ENCODE measurements around the gene TPO. TPM values are rescaled to one million over a fixed set of nuclear protein-coding genes. Genes with fewer than 3 reads are reported as not detected.
"Not testable (repeated sequence)": the region's sequence is repeated elsewhere in the genome, so short reads cannot be mapped to it uniquely, and the experiment has no call there.

The TPO gene
- total RNA-seq, 1 donor from 2014 or later: 0.41 TPM

DNA sequence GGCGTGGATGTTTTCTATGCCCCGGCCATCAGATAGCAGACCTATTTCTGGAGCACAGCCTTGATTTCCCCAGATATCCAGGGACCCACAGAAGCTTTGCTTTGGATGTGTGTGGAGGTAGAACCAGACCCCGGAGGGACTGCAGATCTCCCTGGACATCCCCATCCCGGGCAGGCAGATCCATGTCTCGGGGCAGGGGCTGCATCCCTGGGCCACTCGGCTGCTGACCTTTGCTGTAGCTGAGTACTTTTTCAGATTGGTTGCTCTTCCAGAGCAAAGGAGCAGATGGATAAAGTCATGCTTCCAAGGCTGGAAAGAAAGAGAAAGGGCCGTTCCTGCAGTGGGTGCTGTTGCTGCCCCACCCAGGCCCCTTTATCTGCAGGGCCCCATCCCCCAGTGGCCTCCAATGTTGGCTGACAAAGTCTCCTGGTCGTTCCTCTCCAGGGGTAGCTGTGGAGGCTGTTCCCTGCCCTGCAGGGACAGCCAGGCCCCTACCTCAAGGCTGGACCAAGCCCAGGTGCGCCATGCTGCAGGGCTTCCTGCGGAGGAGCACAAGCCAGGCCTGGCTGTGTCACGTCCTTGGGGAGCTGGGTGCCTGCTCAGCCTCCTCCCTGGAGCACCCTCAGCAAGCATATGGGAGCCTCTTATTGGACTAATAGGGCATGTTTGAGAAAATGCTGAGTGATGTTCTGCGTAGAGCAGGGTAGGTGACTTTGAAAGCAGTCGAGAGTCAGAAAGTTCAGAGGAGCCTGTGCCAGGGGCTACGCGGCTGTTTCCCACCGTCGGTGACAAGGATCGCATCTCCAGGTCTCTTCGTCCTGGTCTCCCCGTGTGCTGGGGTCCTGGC lies 68.4 kb downstream of the TPO start:
- DNase-seq (ENCODE audit: low spot score in 2 of 2): no peak

GRCh38 chr2:1482253-1482675 lies 69.0 kb downstream of the TPO start:
- DNase-seq (ENCODE audit: low spot score in 2 of 2): no peak
- no peak for FAIRE-seq

More for the DNA sequence above, 68.4 kb downstream of the TPO start:
- FAIRE-seq: no peak

- FAIRE-seq (no peak), DNase-seq (ENCODE audit: low spot score in 2 of 2) (no peak)
Measured at GRCh38 chr2:1482981-1483380, 69.7 kb downstream of the TPO start.

- FAIRE-seq (no peak), DNase-seq (ENCODE audit: low spot score in 2 of 2) (no peak)
Measured at GRCh38 chr2:1483551-1483950, 70.3 kb downstream of the TPO start.

- DNase-seq (ENCODE audit: low spot score in 2 of 2): no peak
- FAIRE-seq: no peak
Measured at GRCh38 chr2:1484131-1484884, 71.0 kb downstream of the TPO start.

DNA sequence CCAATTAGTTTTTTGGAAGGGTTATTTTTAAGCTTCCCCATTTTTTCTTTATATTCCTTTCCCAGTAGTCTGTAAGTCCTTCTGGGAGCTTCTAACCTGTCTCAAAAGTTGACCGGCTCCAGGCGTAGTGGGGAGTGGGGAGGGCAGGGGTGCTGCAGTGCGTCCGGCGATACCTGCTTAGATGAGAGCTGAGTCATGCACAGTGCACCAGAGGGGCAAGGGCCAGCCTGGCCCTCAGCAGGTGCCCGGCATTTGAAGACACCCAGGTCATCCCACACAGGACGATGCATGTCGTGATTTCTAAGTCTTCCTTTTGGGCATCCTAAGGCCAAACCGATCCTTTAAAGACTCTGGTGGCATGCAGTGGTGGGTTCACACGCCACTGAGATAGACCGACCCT lies 73.4 kb downstream of the TPO start:
- DNase-seq (ENCODE audit: low spot score in 2 of 2) (no peak), FAIRE-seq (no peak)

GRCh38 chr2:1487758-1488157 lies 74.5 kb downstream of the TPO start:
- FAIRE-seq: no peak
- DNase-seq (ENCODE audit: low spot score in 2 of 2): no peak

- no peak for FAIRE-seq
- DNase-seq (ENCODE audit: low spot score in 2 of 2): no peak
Measured at GRCh38 chr2:1488181-1488671, 75.0 kb downstream of the TPO start.

DNA sequence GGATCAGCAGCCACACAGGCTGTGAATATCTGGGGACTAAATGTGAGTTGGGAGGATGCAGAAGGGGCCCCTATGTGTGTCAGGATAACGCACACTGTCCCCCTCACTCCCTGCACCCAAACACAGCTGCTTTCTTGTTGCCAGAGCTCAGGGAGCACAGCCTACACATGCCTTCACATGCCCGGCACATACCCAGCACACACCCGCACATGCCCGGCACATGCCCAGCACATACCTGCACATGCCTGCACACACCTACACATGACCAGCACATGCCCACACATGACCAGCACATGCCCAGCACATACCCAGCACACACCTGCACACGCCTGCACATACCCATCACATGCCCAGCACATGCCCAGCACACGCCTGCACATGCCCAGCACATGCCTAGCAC lies 75.6 kb downstream of the TPO start:
- DNase-seq (ENCODE audit: low spot score in 2 of 2) (no peak), FAIRE-seq (no peak)

DNA sequence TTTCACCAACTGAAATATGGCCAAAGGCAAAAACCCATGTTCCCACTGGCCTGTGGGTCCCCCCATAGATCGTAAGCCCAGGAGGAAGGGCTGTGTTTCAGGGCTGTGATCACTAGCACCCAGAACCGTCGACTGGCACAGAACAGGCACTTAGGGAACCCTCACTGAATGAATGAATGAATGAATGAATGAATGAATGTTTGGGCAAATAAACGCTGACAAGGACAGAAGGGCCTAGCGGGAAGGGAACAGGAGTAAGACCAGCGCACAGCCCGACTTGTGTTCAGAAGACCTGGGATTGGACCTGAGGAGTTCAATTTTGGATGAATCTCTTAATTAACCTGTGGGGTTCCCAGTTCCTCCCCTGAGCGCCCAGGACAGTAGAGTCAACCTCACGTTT lies 76.2 kb downstream of the TPO start:
- FAIRE-seq (no peak), DNase-seq (ENCODE audit: low spot score in 2 of 2) (no peak)

- not testable (repeated sequence) for DNase-seq (ENCODE audit: low spot score in 2 of 2); FAIRE-seq
Measured at GRCh38 chr2:1490381-1490780, 77.1 kb downstream of the TPO start.

GRCh38 chr2:1491751-1492150 lies 78.5 kb downstream of the TPO start:
- DNase-seq (ENCODE audit: low spot score in 2 of 2): no peak
- no peak for FAIRE-seq

DNA sequence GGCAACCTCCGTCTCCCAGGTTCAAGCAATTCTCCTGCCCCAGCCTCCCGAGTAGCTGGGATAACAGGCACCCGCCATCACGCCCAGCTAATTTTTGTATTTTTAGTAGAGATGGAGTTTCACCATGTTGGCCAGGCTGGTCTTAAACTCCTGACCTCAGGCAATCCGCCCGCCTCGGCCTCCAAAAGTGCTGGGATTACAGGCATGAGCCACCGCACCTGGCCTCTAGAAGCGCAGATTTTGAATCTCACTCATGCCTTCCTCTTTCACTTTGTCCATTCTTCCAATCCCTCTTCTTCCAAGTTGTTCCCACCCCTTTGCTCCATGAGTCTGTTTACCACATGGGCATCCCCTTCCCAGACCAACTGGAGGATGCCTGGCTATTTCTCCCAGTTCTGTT lies 79.0 kb downstream of the TPO start:
- not testable (repeated sequence) for FAIRE-seq; DNase-seq (ENCODE audit: low spot score in 2 of 2)

DNA sequence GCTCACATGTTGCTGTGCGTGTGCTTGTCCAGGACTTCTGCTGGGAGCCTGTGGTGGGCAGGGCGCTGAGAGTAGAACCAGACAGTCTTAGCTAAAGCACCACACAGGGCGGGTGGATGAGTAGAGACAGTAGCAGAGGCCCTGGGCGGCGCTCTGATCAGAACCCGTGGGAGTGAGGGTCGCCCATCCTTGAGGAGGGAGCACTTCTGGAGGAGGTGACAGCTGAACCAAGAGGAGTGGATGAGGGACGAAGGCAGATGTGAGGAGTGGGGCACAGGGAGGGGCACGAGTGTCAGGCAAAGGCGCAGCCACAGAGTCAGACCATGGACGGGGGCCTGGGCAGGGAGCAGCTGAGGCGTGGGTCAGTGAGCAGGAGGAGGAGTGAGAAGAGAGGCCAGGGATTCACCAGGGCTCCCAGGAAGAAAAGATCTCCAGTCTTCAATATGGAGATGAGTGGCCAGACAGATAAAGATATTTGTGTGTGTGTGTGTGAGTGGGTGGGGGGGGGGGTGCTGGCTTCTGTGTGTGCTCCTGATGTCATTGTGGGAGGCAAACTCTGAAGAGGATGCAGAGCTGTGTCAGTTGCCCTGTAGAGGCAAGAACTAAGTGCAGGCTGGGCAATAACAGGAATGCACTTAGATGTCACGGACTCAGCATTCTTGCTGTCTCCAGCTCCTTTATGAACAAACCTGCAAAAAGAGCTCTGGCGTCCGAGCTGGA lies 79.6 kb downstream of the TPO start:
- DNase-seq (ENCODE audit: low spot score in 2 of 2) (no peak), FAIRE-seq (no peak)

GRCh38 chr2:1493431-1494126 lies 80.3 kb downstream of the TPO start:
- no peak for DNase-seq (ENCODE audit: low spot score in 2 of 2)
- FAIRE-seq: no peak

- no peak for FAIRE-seq
- no peak for DNase-seq (ENCODE audit: low spot score in 2 of 2)
Measured at GRCh38 chr2:1494257-1494656, 81.0 kb downstream of the TPO start.

DNA sequence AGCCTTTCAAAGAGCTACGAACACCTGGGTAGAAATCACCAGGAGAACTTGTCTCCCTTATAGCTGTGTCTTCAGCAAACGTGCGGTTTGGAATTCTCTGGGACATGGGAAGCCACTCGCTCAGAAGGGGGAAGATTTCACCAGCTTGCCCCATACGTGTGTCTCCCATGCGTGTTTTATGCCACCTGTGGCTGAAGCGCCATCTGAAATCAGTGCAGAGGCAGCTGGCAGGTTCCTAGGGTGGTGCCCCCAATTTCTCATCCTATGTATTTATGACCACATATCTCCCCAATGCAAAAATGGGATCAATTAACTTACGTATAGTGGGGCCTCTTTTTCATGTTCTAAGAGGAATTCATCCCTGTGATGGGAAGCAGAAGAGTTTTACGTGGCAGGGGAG lies 81.6 kb downstream of the TPO start:
- FAIRE-seq (no peak), DNase-seq (ENCODE audit: low spot score in 2 of 2) (no peak)

DNA sequence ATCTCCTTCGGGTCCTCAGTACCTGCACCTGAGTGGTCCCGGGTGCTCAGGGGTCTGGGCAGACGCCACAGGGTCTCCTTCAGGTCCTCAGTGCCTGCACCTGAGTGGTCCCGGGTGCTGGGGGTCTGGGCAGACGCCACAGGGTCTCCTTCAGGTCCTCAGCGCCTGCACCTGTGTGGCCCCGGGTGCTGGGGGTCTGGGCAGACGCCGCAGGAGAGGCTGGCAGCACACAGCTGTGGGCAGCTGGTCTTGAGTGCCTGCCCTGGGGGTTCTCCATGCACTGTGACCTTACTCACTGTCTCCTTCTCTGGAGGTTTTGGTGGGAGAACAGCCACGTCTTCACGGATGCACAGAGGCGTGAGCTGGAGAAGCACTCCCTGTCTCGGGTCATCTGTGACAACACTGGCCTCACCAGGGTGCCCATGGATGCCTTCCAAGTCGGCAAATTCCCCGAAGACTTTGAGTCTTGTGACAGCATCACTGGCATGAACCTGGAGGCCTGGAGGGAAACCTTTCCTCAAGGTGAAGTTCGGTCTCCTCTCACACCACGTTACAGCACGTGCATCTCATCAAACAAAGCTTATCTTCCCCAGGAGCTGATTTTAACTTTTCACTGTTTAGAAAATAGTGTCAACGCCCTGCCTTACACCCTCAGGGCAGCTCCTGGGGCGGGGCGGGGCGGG lies 82.6 kb downstream of the TPO start:
- DNase-seq (ENCODE audit: low spot score in 2 of 2) (no peak), FAIRE-seq (no peak)

DNA sequence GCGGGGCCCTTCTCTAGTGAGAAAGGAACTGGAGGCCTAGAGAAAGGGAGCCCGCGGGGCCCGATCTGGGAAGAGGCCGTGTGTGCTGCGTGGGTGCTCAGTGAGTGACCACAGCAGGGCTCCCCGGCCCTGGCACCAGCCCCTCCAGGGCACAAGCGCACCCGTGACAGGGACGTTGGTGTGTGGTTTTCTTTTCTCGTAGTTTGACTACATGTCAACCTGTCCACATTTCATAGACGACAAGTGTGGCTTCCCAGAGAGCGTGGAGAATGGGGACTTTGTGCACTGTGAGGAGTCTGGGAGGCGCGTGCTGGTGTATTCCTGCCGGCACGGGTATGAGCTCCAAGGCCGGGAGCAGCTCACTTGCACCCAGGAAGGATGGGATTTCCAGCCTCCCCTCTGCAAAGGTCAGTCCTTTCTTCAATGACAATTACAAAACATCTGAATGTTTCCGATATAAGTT lies 83.1 kb downstream of the TPO start:
- FAIRE-seq (no peak), DNase-seq (ENCODE audit: low spot score in 2 of 2) (no peak)
